ENCODE measurements around the gene TAGLN. TPM values are rescaled to one million over a fixed set of nuclear protein-coding genes. Genes with fewer than 3 reads are reported as not detected.

The TAGLN gene
- total and polyA plus RNA-seq, 2 of the 8 experiments (the other 6 are each of a cell fraction or from before 2014, with no cell fraction given): 140 to 300 TPM

DNA sequence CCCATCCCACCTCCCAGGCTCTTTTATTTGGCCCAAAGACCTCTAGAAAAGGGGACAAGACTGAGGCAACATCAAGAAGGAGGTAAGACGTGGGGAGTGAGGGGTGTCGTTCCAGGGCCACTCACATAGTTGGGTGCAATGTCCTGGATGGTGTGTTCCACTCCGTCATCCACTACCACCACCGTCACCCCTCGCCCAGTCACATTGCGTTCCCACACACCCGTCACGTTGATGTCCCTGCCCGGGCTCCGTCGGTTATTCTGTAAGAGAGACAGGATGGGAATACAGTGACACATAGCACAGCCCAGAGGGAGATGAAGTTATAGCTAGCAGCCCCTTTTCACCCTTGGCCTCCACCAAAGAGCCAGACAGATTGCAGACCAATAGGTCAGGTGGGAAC lies 28.9 kb downstream of the TAGLN start (continued):
- TF ChIP-seq KDM1A (IDR thresholded peaks at IDR 0.05; ENCODE audit: borderline replicate concordance, low read length): no peak
